CD4-positive, alpha-beta T cell (primary cell): ENCODE results near the gene FRMD5. TPM values are rescaled to one million over a fixed set of nuclear protein-coding genes. Genes with fewer than 3 reads are reported as not detected.

Experiments used
- ATAC-seq: fragments of 200-7000 bp; cut with Tn5 transposase; one replicate; pipeline ENCODE4 v1.10.0; 2022; ENCODE audit warnings: mild to moderate bottlenecking; ENCODE audit not compliant: poor library complexity
- CTCF ChIA-PET: fragments of 350-600 bp; sonication (Branson Sonifier 250); formaldehyde crosslinking; loops from one replicate; lab custom pipeline; 2021; ENCODE audit warnings: antibody characterized with exemption, inconsistent platforms; lab: Charles Lee
- POLR2A ChIA-PET: fragments of 350-600 bp; sonication (Branson Sonifier 250); formaldehyde crosslinking; loops from one replicate; lab custom pipeline; 2021; ENCODE audit warnings: antibody characterized with exemption, inconsistent platforms; lab: Charles Lee
- DNase-seq, 14 experiments: peaks; one replicate each; pipeline ENCODE4 v3.0.0-alpha.2; 2013 to 2020; ENCODE audit warnings: mixed read lengths in 2 of 14
- H3K27ac ChIP-seq, 2 donors: one replicate each; pipeline versions ENCODE4 v1.5.1 to v1.7.0; 2013; ENCODE audit warnings: low read length in 2 of 2, low read depth in 1 of 2, mild to moderate bottlenecking in 1 of 2
- H3K27me3 ChIP-seq, 2 experiments: 1 replicate in 1 of 2; 2 replicates in 1 of 2; pipeline versions ENCODE4 v1.6.1 to v1.7.0; 2013; ENCODE audit warnings: low read length in 2 of 2, control low read depth in 1 of 2, mild to moderate bottlenecking in 1 of 2, moderate library complexity in 1 of 2; ENCODE audit not compliant: insufficient read depth in 2 of 2, control insufficient read depth in 1 of 2
- H3K36me3 ChIP-seq: one replicate; pipeline ENCODE4 v1.6.1; 2013; ENCODE audit warnings: low read length, control low read depth; ENCODE audit not compliant: insufficient read depth
- H3K4me1 ChIP-seq: one replicate; pipeline ENCODE4 v1.6.1; 2013; ENCODE audit warnings: low read length, control low read depth; ENCODE audit not compliant: insufficient read depth
- H3K4me3 ChIP-seq: one replicate; pipeline ENCODE4 v1.5.1; 2013; ENCODE audit warnings: mild to moderate bottlenecking, low read length, moderate library complexity
- H3K9me3 ChIP-seq, 2 experiments: 1 replicate in 1 of 2; 2 replicates in 1 of 2; pipeline versions ENCODE4 v1.6.1 to v1.7.0; 2013; ENCODE audit warnings: low read length in 2 of 2, mild to moderate bottlenecking in 2 of 2, control low read depth in 1 of 2, moderate library complexity in 1 of 2; ENCODE audit not compliant: control insufficient read depth in 1 of 2, insufficient read depth in 1 of 2
- H3K27ac Mint-ChIP-seq: one replicate; pipeline ENCODE4 v1.8.0; 2020; ENCODE audit warnings: mixed read lengths
- H3K27me3 Mint-ChIP-seq: one replicate; pipeline ENCODE4 v1.8.0; 2021; ENCODE audit warnings: mixed read lengths
- H3K36me3 Mint-ChIP-seq: one replicate; pipeline ENCODE4 v1.8.0; 2021; ENCODE audit warnings: low read depth, mixed read lengths
- H3K4me1 Mint-ChIP-seq: one replicate; pipeline ENCODE4 v1.8.0; 2021; ENCODE audit warnings: low read depth, mixed read lengths
- H3K4me3 Mint-ChIP-seq: one replicate; pipeline ENCODE4 v1.8.0; 2020; ENCODE audit warnings: mild to moderate bottlenecking, mixed read lengths
- H3K9me3 Mint-ChIP-seq: one replicate; pipeline ENCODE4 v1.8.0; 2020; ENCODE audit warnings: mixed read lengths
- CTCF ChIP-seq: fragments of 200-600 bp; IDR thresholded peaks from one replicate; pipeline ENCODE4 v1.8.0; 2022; ENCODE audit warnings: antibody characterized with exemption, mild to moderate bottlenecking
- intact Hi-C, 2 experiments: fragments of 100-400 bp; cut with DNase I in 1 of 2; cut with micrococcal nuclease in 1 of 2; formaldehyde crosslinking; loops; one replicate each; pipeline versions ENCODE4 v1.15.1 to v1.9.0; 2023 to 2025; cut with DNase I, micrococcal nuclease
- total RNA-seq, 174 experiments: library from RNA in 2 of 174; stranded (reverse) in 2 of 174; gene quantifications; one replicate each; pipeline ENCODE4 v1.2.3 and lab custom pipeline; 2021 to 2026

Gene FRMD5
- total RNA-seq, 2 experiments from 2014 or later = not detected

- Mint-ChIP-seq H3K9me3 (no peaks in the 10 kb centered on the region), H3K36me3 (no peaks in the 10 kb centered on the region), H3K27me3 (peaks cover 30% of the 10 kb centered on the region), H3K27ac (no peak overlapping the region), H3K4me3 (no peak overlapping the region), H3K4me1 (no peaks in the 10 kb centered on the region)
- DNase-seq (no peak), ATAC-seq (no peak)
- no peaks in the 10 kb centered on the region for H3K36me3 ChIP-seq
- no peak for TF ChIP-seq CTCF
- no peak overlapping the region for H3K4me3 ChIP-seq
- no peaks in the 10 kb centered on the region for H3K4me1 ChIP-seq
- intact Hi-C loops = no loop called here
- ChIA-PET CTCF (no interaction called here), POLR2A (no interaction called here)
- H3K27ac ChIP-seq = no peak overlapping the region
- peaks cover 9 to 17% of the 10 kb centered on the region in 2 experiments for H3K27me3 ChIP-seq
- H3K9me3 ChIP-seq = no peaks in the 10 kb centered on the region
Observed at GRCh38 chr15:44181410-44181809, 13.7 kb downstream of the FRMD5 start.

GRCh38 chr15:44177139-44177538 is 17.9 kb downstream of the FRMD5 start:
- H3K9me3 ChIP-seq = no peaks in the 10 kb centered on the region
- ATAC-seq = no peak
- no peaks in the 10 kb centered on the region for H3K4me1 ChIP-seq
- no peak overlapping the region for H3K4me3 ChIP-seq
- intact Hi-C loops = no loop called here
- no peak for TF ChIP-seq CTCF
- peaks cover 46% of the 10 kb centered on the region for H3K27me3 Mint-ChIP-seq
- no peak for DNase-seq
- H3K4me1 Mint-ChIP-seq = no peaks in the 10 kb centered on the region
- peaks cover 12 to 17% of the 10 kb centered on the region in 2 experiments for H3K27me3 ChIP-seq
- H3K4me3 Mint-ChIP-seq = no peak overlapping the region
- no peaks in the 10 kb centered on the region for H3K9me3 Mint-ChIP-seq
- POLR2A ChIA-PET = no interaction called here
- no peak overlapping the region for H3K27ac Mint-ChIP-seq
- H3K36me3 ChIP-seq = no peaks in the 10 kb centered on the region
- H3K27ac ChIP-seq = no peak overlapping the region
- no peaks in the 10 kb centered on the region for H3K36me3 Mint-ChIP-seq
- CTCF ChIA-PET = no interaction called here

- no peak overlapping the region for H3K27ac Mint-ChIP-seq
- ChIA-PET CTCF (no interaction called here), POLR2A (no interaction called here)
- no peaks in the 10 kb centered on the region for H3K36me3 Mint-ChIP-seq
- no peaks in the 10 kb centered on the region for H3K9me3 Mint-ChIP-seq
- peaks cover 44% of the 10 kb centered on the region for H3K27me3 Mint-ChIP-seq
- DNase-seq (no peak), ATAC-seq (no peak)
- Histone ChIP-seq H3K9me3 (no peaks in the 10 kb centered on the region), H3K36me3 (no peaks in the 10 kb centered on the region), H3K27me3 (peaks cover 12 to 17% of the 10 kb centered on the region in 2 experiments), H3K4me3 (no peak overlapping the region), H3K4me1 (no peaks in the 10 kb centered on the region), H3K27ac (no peak overlapping the region)
- no peak for TF ChIP-seq CTCF
- H3K4me1 Mint-ChIP-seq = no peaks in the 10 kb centered on the region
- intact Hi-C loops = no loop called here
- H3K4me3 Mint-ChIP-seq = no peak overlapping the region
Observed at GRCh38 chr15:44173813-44174212, 21.3 kb downstream of the FRMD5 start.
